Body of pancreas (tissue), 4 donors: ENCODE results near the gene PLCD3.

Experiments used
- POLR2A ChIP-seq, 3 donors: fragments of 450-650 bp; IDR thresholded peaks; one replicate each; pipeline ENCODE4 v1.6.1; 2016; ENCODE audit warnings: antibody characterized with exemption in 3 of 3, mild to moderate bottlenecking in 2 of 3
- TF ChIP-seq, protein P1 (sequence below), 7 experiments: fragments of 450-650 bp in 4 of 7; fragments of 200-600 bp in 3 of 7; sonication (generic) in 3 of 7; IDR thresholded peaks; one replicate each; pipeline ENCODE4 v1.5.1; 2016 to 2019; ENCODE audit warnings: antibody characterized with exemption in 7 of 7

DNA sequence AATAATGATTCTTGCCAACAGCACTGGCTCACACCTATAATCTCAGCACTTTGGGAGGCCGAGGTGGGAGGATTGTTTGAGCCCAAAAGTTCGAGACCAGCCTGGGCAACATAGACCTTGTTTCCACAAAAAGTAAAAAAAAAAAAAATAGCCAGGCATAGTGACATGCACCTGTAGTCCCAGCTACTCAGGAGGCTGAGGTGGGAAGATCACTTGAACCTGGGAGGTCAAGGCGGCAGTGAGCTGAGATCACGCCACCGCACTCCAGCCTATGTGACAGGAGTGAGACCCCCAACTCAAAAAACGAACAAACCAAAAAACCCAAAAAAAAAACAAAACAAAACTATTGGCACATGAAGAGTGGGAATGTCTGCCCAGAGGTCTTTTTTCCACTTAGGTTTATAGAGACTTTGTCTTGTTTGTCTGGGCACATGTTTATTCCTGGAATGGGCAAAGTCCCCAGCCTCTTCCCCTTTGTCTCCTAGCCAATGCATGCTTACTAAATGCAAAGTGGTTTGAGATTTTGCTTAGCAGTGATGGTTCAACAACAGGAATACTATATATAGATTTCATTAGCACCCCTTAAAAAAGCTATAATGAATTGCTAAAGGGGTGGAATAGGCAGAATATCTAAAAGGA, 45.3 kb downstream of the PLCD3 start:
- TF ChIP-seq, protein P1, sequence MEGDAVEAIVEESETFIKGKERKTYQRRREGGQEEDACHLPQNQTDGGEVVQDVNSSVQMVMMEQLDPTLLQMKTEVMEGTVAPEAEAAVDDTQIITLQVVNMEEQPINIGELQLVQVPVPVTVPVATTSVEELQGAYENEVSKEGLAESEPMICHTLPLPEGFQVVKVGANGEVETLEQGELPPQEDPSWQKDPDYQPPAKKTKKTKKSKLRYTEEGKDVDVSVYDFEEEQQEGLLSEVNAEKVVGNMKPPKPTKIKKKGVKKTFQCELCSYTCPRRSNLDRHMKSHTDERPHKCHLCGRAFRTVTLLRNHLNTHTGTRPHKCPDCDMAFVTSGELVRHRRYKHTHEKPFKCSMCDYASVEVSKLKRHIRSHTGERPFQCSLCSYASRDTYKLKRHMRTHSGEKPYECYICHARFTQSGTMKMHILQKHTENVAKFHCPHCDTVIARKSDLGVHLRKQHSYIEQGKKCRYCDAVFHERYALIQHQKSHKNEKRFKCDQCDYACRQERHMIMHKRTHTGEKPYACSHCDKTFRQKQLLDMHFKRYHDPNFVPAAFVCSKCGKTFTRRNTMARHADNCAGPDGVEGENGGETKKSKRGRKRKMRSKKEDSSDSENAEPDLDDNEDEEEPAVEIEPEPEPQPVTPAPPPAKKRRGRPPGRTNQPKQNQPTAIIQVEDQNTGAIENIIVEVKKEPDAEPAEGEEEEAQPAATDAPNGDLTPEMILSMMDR (IDR thresholded peaks at IDR 0.05): no peak
- TF ChIP-seq POLR2A (IDR thresholded peaks at IDR 0.05): no peak
